HEK293T (cell line): Measurements from ENCODE around the gene CNGA3.

Experiments used
- ARNT ChIP-seq: fragments of 450-650 bp; IDR thresholded peaks from 2 replicates; pipeline ENCODE4 v1.6.1; 2017; ENCODE audit warnings: mild to moderate bottlenecking
- BHLHE40 ChIP-seq: fragments of 450-650 bp; IDR thresholded peaks from 2 replicates; pipeline ENCODE4 v1.6.1; 2016; ENCODE audit warnings: mild to moderate bottlenecking, moderate library complexity, borderline replicate concordance
- FOXK2 ChIP-seq: fragments of 450-650 bp; IDR thresholded peaks from 2 replicates; pipeline ENCODE4 v1.6.1; 2016; ENCODE audit warnings: mild to moderate bottlenecking
- FOXM1 ChIP-seq: fragments of 450-650 bp; IDR thresholded peaks from 2 replicates; pipeline ENCODE4 v1.6.1; 2017; ENCODE audit warnings: mild to moderate bottlenecking, borderline replicate concordance
- HDGF ChIP-seq: fragments of 450-650 bp; IDR thresholded peaks from 2 replicates; pipeline ENCODE4 v1.6.1; 2017; ENCODE audit warnings: antibody characterized with exemption, borderline replicate concordance
- SP1 ChIP-seq: fragments of 450-650 bp; IDR thresholded peaks from 2 replicates; pipeline ENCODE4 v1.6.1; 2017
- SUZ12 ChIP-seq: fragments of 450-650 bp; IDR thresholded peaks from 2 replicates; pipeline ENCODE4 v1.6.1; 2016; ENCODE audit warnings: mild to moderate bottlenecking
- TARDBP ChIP-seq: fragments of 450-650 bp; IDR thresholded peaks from 2 replicates; pipeline ENCODE4 v1.6.1; 2016

GRCh38 chr2:98311771-98312545 lies 34.3 kb upstream of the CNGA3 start:
- TF ChIP-seq SUZ12 (no peak), TARDBP (no peak), BHLHE40 (no peak), SP1 (no peak), FOXK2 (no peak), ARNT (no peak), HDGF (no peak), FOXM1 (no peak)
